KOPT-K1 (cell line): Measurements from ENCODE around the gene DRAM1.

Source experiments
- H3K27ac ChIP-seq: fragments of 200-600 bp; sonication (generic); 2 replicates; pipeline ENCODE4 v1.5.1; 2016; ENCODE audit warnings: antibody characterized with exemption, mild to moderate bottlenecking, low read depth, low read length; ENCODE audit not compliant: poor library complexity, severe bottlenecking
- H3K36me3 ChIP-seq: fragments of 200-600 bp; sonication (generic); 2 replicates; pipeline ENCODE4 v1.5.1; 2017; ENCODE audit warnings: antibody characterized with exemption, mild to moderate bottlenecking, low read length, moderate library complexity; ENCODE audit not compliant: insufficient read depth
- H3K9me3 ChIP-seq: fragments of 200-600 bp; sonication (generic); 2 replicates; pipeline ENCODE4 v1.5.1; 2017; ENCODE audit warnings: antibody characterized with exemption, low read length, mild to moderate bottlenecking; ENCODE audit not compliant: insufficient read depth, poor library complexity, severe bottlenecking

The DRAM1 gene

GRCh38 chr12:101935890-101936746 is 58.7 kb downstream of the DRAM1 start:
- Histone ChIP-seq H3K36me3 (no peaks in the 10 kb centered on the region), H3K27ac (no peak overlapping the region), H3K9me3 (no peaks in the 10 kb centered on the region)

DNA sequence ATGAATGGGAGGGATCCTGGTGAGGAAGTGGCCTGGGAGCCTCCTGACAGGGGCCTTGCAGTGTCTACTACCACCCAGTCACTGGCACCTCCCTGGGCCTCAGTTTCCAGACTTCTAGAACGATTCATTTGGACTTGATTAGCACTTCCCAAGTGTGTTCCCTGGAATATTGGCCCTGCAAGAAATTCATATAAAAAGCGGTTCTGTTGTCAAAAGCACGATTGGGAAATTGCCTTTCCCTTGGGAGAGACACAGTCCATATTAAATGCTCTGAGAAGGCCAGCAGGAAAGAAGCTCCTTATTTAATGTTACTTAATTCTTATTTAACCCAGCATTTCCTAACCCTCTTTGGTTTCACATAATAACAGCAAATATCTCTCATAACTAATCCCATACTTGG is 61.9 kb downstream of the DRAM1 start:
- Histone ChIP-seq H3K36me3 (no peaks in the 10 kb centered on the region), H3K9me3 (no peaks in the 10 kb centered on the region), H3K27ac (no peak overlapping the region)

GRCh38 chr12:101939856-101940265 is 62.5 kb downstream of the DRAM1 start:
- H3K36me3 ChIP-seq, result no peaks in the 10 kb centered on the region
- H3K9me3 ChIP-seq, result no peaks in the 10 kb centered on the region
- H3K27ac ChIP-seq, result no peak overlapping the region

GRCh38 chr12:101940400-101940950 is 63.1 kb downstream of the DRAM1 start:
- Histone ChIP-seq H3K27ac (no peak overlapping the region), H3K36me3 (no peaks in the 10 kb centered on the region), H3K9me3 (no peaks in the 10 kb centered on the region)

GRCh38 chr12:101941306-101942249 is 64.2 kb downstream of the DRAM1 start:
- Histone ChIP-seq H3K36me3 (no peaks in the 10 kb centered on the region), H3K27ac (no peak overlapping the region), H3K9me3 (no peaks in the 10 kb centered on the region)

DNA sequence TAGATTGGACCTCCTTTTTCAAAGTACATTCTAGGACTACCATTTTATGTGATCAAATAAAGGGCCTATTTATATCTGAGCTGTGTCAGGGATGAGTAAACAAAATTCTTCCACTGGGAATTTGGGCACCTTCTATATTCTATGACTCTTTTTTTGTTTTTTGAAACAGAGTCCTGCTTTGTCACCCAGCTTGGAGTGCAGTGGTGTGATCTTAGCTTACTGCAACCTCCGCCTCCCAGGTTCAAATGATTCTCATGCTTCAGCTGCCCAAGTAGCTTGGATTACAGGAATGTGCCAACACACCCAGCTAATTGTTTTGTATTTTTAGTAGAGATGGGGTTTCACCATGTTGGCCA is 64.8 kb downstream of the DRAM1 start:
- no peaks in the 10 kb centered on the region for H3K36me3 ChIP-seq
- H3K9me3 ChIP-seq, result no peaks in the 10 kb centered on the region
- H3K27ac ChIP-seq, result no peak overlapping the region

GRCh38 chr12:101945369-101946232 is 68.2 kb downstream of the DRAM1 start:
- no peak overlapping the region for H3K27ac ChIP-seq
- H3K9me3 ChIP-seq, result no peaks in the 10 kb centered on the region
- H3K36me3 ChIP-seq, result no peaks in the 10 kb centered on the region

GRCh38 chr12:101946233-101946611 is 68.8 kb downstream of the DRAM1 start:
- Histone ChIP-seq H3K27ac (no peak overlapping the region), H3K9me3 (no peaks in the 10 kb centered on the region), H3K36me3 (no peaks in the 10 kb centered on the region)

DNA sequence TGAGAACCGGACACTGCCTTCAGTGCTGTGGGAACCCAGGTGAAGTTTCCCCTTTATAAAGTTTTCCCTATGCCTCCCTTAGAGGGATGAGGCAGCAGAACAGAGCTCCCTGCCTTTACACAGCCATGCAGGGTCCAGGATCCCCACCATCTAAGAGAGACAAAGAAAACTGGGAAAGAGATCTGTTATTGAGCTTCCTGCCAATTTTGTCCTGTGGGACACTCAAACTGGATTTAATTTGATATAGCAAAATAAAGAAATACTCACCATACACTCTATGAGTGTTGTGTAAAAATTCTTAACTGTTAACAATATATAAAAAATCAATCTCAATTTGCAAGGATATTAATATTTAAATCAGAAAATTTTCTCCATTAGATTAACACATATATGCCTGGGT is 69.9 kb downstream of the DRAM1 start:
- no peaks in the 10 kb centered on the region for H3K9me3 ChIP-seq
- H3K27ac ChIP-seq, result no peak overlapping the region
- H3K36me3 ChIP-seq, result no peaks in the 10 kb centered on the region

- Histone ChIP-seq H3K9me3 (no peaks in the 10 kb centered on the region), H3K27ac (no peak overlapping the region)
These were observed 71.0 kb downstream of the DRAM1 start for GRCh38 chr12:101948365-101948764.

DNA sequence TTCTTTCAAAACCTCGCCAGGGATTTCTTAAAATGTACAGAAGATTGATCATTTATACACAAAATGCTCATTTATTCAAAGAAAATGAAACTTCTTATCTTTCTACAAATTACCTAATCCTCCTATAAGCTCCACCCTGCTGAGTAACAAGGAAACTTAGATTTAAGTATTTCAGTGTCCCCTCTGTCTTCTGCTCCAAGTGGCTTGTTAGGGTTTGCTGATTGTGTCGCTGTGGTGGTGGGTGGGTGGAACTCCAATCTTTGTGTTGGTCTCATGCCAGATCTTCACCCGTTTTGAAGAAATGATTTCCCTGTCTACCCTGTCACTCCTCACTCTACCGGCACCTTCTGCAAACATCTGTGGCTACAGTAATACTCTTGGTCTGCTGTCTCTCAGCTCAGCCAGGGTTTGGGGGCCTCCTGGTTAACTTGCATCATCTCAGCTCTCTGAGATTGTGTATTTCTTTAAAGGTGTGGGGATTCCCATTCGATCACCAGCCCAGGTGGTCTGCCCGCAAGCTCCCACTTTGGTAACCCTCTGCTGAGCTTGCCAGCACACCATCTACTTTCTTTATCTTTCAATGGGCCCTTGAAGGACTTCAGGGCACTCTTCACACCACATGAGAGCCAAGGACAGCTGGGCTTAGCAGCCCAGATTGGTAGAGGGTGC is 73.8 kb downstream of the DRAM1 start:
- no peaks in the 10 kb centered on the region for H3K36me3 ChIP-seq
- no peak overlapping the region for H3K27ac ChIP-seq
- no peaks in the 10 kb centered on the region for H3K9me3 ChIP-seq

More at GRCh38 chr12:101948365-101948764, 71.0 kb downstream of the DRAM1 start:
- no peaks in the 10 kb centered on the region for H3K36me3 ChIP-seq

DNA sequence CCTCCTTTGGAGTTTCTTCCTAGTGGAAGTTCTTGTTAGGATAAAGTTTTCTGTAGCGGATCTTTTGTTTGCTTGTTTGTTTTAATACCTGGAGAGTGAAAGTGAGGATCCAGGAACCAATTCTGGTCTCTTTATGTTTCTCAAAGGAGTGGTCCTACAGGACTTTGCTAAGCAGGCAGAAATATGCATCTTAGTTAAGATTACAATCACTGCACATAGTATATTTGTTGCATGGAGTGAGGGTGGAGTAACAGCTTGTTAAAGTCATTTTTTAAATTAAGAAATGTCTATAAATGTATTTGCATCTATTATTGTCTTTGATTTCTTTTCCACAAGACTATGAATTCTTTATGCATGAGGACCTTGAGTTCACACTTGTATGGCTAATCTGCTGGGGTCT is 76.7 kb downstream of the DRAM1 start:
- Histone ChIP-seq H3K9me3 (no peaks in the 10 kb centered on the region), H3K36me3 (no peaks in the 10 kb centered on the region), H3K27ac (no peak overlapping the region)

- Histone ChIP-seq H3K27ac (no peak overlapping the region), H3K9me3 (peaks cover 4% of the 10 kb centered on the region), H3K36me3 (no peaks in the 10 kb centered on the region)
These were observed 77.3 kb downstream of the DRAM1 start for GRCh38 chr12:101954676-101955075.
